CD14-positive monocyte (primary cell): ENCODE results near the gene C4orf51. TPM values are rescaled to one million over a fixed set of nuclear protein-coding genes. Genes with fewer than 3 reads are reported as not detected.

ENCODE experiments used
- DNase-seq, 3 donors: peaks; one replicate each; pipeline ENCODE4 v3.0.0-alpha.2; 2011 to 2022
- H2AFZ ChIP-seq: 2 replicates; pipeline ENCODE4 v1.6.0; 2012; ENCODE audit warnings: mild to moderate bottlenecking, low read depth, low read length, inconsistent platforms; ENCODE audit not compliant: insufficient read depth, poor library complexity, severe bottlenecking
- H3K27ac ChIP-seq, 2 donors: 1 replicate in 1 of 2; 2 replicates in 1 of 2; pipeline ENCODE4 v1.5.1; 2012 to 2013; ENCODE audit warnings: low read length in 2 of 2, control low read depth in 1 of 2, inconsistent platforms in 1 of 2, low read depth in 1 of 2, mild to moderate bottlenecking in 1 of 2
- H3K27me3 ChIP-seq, 2 donors: one replicate each; pipeline versions ENCODE4 v1.6.0 to v1.6.1; 2011 to 2013; ENCODE audit warnings: low read length in 2 of 2; ENCODE audit not compliant: control insufficient read depth in 2 of 2, insufficient read depth in 2 of 2
- H3K36me3 ChIP-seq, 2 donors: replicated peaks in 1 of 2; 1 replicate in 1 of 2; 2 replicates in 1 of 2; pipeline versions ENCODE4 v1.5.1 to v1.6.1; 2012 to 2013; ENCODE audit warnings: low read length in 2 of 2, control low read depth in 1 of 2, inconsistent platforms in 1 of 2, mild to moderate bottlenecking in 1 of 2; ENCODE audit not compliant: insufficient read depth in 2 of 2, control insufficient read depth in 1 of 2
- H3K4me1 ChIP-seq, 2 donors: 1 replicate in 1 of 2; 2 replicates in 1 of 2; pipeline versions ENCODE4 v1.5.1 to v1.6.1; 2012 to 2013; ENCODE audit warnings: low read length in 2 of 2, control low read depth in 1 of 2, inconsistent platforms in 1 of 2, mild to moderate bottlenecking in 1 of 2, moderate library complexity in 1 of 2; ENCODE audit not compliant: insufficient read depth in 2 of 2, control insufficient read depth in 1 of 2
- H3K4me2 ChIP-seq: replicated peaks from 2 replicates; pipeline ENCODE3; 2012; ENCODE audit warnings: low read length, moderate library complexity, mild to moderate bottlenecking; ENCODE audit not compliant: poor library complexity, severe bottlenecking; ENCODE audit errors: extremely low read depth
- H3K4me3 ChIP-seq, 3 experiments: fragments of 200-600 bp in 1 of 3; sonication (generic) in 1 of 3; replicated peaks in 1 of 3; 1 replicate in 2 of 3; 2 replicates in 1 of 3; pipeline ENCODE4 v1.5.1; 2011 to 2013; ENCODE audit warnings: low read length in 3 of 3, mild to moderate bottlenecking in 3 of 3, control low read depth in 2 of 3, low read depth in 2 of 3, inconsistent platforms in 1 of 3, moderate library complexity in 1 of 3
- H3K79me2 ChIP-seq: 2 replicates; pipeline ENCODE4 v1.6.0; 2012; ENCODE audit warnings: mild to moderate bottlenecking, control low read depth, inconsistent platforms, low read length, moderate library complexity; ENCODE audit not compliant: insufficient read depth
- H3K9ac ChIP-seq: 2 replicates; pipeline ENCODE4 v1.6.0; 2017; ENCODE audit warnings: low read length, mild to moderate bottlenecking; ENCODE audit not compliant: insufficient read depth, poor library complexity, severe bottlenecking
- H3K9me3 ChIP-seq, 2 donors: replicated peaks in 1 of 2; 1 replicate in 1 of 2; 2 replicates in 1 of 2; pipeline versions ENCODE4 v1.5.1 to v1.6.1; 2012 to 2013; ENCODE audit warnings: low read length in 2 of 2, control low read depth in 1 of 2; ENCODE audit not compliant: control insufficient read depth in 1 of 2, insufficient read depth in 1 of 2
- H4K20me1 ChIP-seq: 2 replicates; pipeline ENCODE4 v1.6.0; 2012; ENCODE audit warnings: mild to moderate bottlenecking, low read length, control low read depth, moderate library complexity; ENCODE audit not compliant: insufficient read depth
- H3K27ac Mint-ChIP-seq, 7 donors: one replicate each; pipeline ENCODE4 v1.8.0; 2020; ENCODE audit warnings: mild to moderate bottlenecking in 7 of 7, mixed read lengths in 7 of 7, moderate library complexity in 6 of 7, inconsistent platforms in 2 of 7
- H3K27me3 Mint-ChIP-seq, 3 donors: one replicate each; pipeline ENCODE4 v1.8.0; 2021 to 2022; ENCODE audit warnings: low read depth in 3 of 3, mild to moderate bottlenecking in 3 of 3, mixed read lengths in 3 of 3, moderate library complexity in 3 of 3, inconsistent platforms in 1 of 3
- H3K36me3 Mint-ChIP-seq, 2 donors: one replicate each; pipeline ENCODE4 v1.8.0; 2020; ENCODE audit warnings: mixed read lengths in 2 of 2, inconsistent platforms in 1 of 2, mild to moderate bottlenecking in 1 of 2
- H3K4me1 Mint-ChIP-seq: one replicate; pipeline ENCODE4 v1.8.0; 2020; ENCODE audit warnings: mild to moderate bottlenecking, mixed read lengths
- H3K4me3 Mint-ChIP-seq, 2 donors: one replicate each; pipeline ENCODE4 v1.8.0; 2020; ENCODE audit warnings: mild to moderate bottlenecking in 2 of 2, mixed read lengths in 2 of 2, moderate library complexity in 1 of 2
- H3K9me3 Mint-ChIP-seq, 7 donors: one replicate each; pipeline ENCODE4 v1.8.0; 2020 to 2022; ENCODE audit warnings: mixed read lengths in 7 of 7, mild to moderate bottlenecking in 6 of 7, moderate library complexity in 6 of 7, inconsistent platforms in 2 of 7
- CTCF ChIP-seq: fragments of 200-600 bp; IDR thresholded peaks from one replicate; pipeline ENCODE4 v1.8.0; 2022; ENCODE audit warnings: antibody characterized with exemption, mild to moderate bottlenecking
- WGBS: methylation state at CpG from one replicate; pipeline ENCODE4 v1.1.5; 2013; ENCODE audit warnings: missing lambda C conversion rate; ENCODE audit not compliant: insufficient coverage; 5-methylcytosine and 5-hydroxymethylcytosine counted together
- intact Hi-C, 2 donors: fragments of 100-400 bp; cut with micrococcal nuclease; formaldehyde crosslinking; loops; one replicate each; pipeline versions ENCODE4 v1.15.0 to v1.15.1; 2023
- polyA minus RNA-seq: library from RNA; depleted of rRNA, polyadenylated mRNA; stranded (reverse); fragments of >200 nt; gene quantifications from 2 replicates; pipeline ENCODE4 v1.2.3, GENCODE V29; 2012
- polyA plus RNA-seq, 3 donors: library from polyadenylated mRNA; depleted of rRNA in 1 of 3; unstranded in 2 of 3; stranded (reverse) in 1 of 3; fragments of 300-500 nt in 2 of 3; fragments of >200 nt in 1 of 3; fragmentation: Illumina TruSeq in 2 of 3; gene quantifications; 1 replicate in 2 of 3; 2 replicates in 1 of 3; pipeline ENCODE4 v1.2.3, GENCODE V29; 2012 to 2021
- total RNA-seq, 12 experiments: library from RNA in 1 of 12; stranded (reverse) in 1 of 12; fragments of 120-200 nt in 1 of 12; gene quantifications; one replicate each; pipeline ENCODE4 v1.2.4 and lab custom pipeline; 2013 to 2026; ENCODE audit warnings: mixed read lengths in 6 of 12, inconsistent platforms in 1 of 12

C4orf51 gene
- not detected for total RNA-seq (2013)
- polyA plus RNA-seq: not detected
- not detected in 2 replicates for polyA minus RNA-seq
- total RNA-seq (lab: John Stamatoyannopoulos, UW): 0 to 1.0 (median 0.08) reads per million in 11 experiments

- Histone ChIP-seq H3K4me1 (no peaks in the 10 kb centered on the region), H2AFZ (no peak within 1 kb of the TSS), H3K4me2 (no peak within 1 kb of the TSS), H3K4me3 (no peak within 1 kb of the TSS), H3K36me3 (no peaks in the 10 kb centered on the region), H3K9me3 (peaks cover 0 to 2% of the 10 kb centered on the region in 2 donors), H3K79me2 (no peaks in the 10 kb centered on the region), H4K20me1 (no peaks in the 10 kb centered on the region), H3K27me3 (no peaks in the 10 kb centered on the region), H3K27ac (no peak within 1 kb of the TSS), H3K9ac (no peak within 1 kb of the TSS)
- H3K27me3 Mint-ChIP-seq: peaks cover 0 to 4% (median 2%) of the 10 kb centered on the region in 3 donors
- no peaks in the 10 kb centered on the region for H3K4me1 Mint-ChIP-seq
- TF ChIP-seq CTCF: no peak
- no peak within 1 kb of the TSS for H3K4me3 Mint-ChIP-seq
- peaks cover 6 to 18% (median 12%) of the 10 kb centered on the region in 7 donors for H3K9me3 Mint-ChIP-seq
- H3K27ac Mint-ChIP-seq: no peak within 1 kb of the TSS
- intact Hi-C loops: no loop called here
- DNase-seq: no peak
- 77% methylated on average over 6 of the region's 6 CpGs for WGBS
- no peaks in the 10 kb centered on the region for H3K36me3 Mint-ChIP-seq
These were observed at the start of gene C4orf51 for GRCh38 chr4:145679991-145680455. TSS of gene C4orf51 (plus strand) at chr4:145680146. CDS start at chr4:145680204, 58 bp downstream.

- WGBS: no CpG with 5 or more reads among the region's 1 CpG
- Mint-ChIP-seq H3K27me3 (peaks cover 0 to 2% (median 0%) of the 10 kb centered on the region in 3 donors), H3K9me3 (no peaks in the 10 kb centered on the region), H3K4me3 (no peak overlapping the region), H3K27ac (no peak overlapping the region), H3K4me1 (peaks cover 2% of the 10 kb centered on the region), H3K36me3 (peaks cover 12 to 21% of the 10 kb centered on the region in 2 donors)
- H4K20me1 ChIP-seq: no peaks in the 10 kb centered on the region
- TF ChIP-seq CTCF: no peak
- H3K9me3 ChIP-seq: no peaks in the 10 kb centered on the region
- no peaks in the 10 kb centered on the region for H3K79me2 ChIP-seq
- intact Hi-C loops: no loop called here
- H3K4me3 ChIP-seq: no peak overlapping the region
- H3K27me3 ChIP-seq: no peaks in the 10 kb centered on the region
- DNase-seq: no peak
- no peaks in the 10 kb centered on the region for H3K4me1 ChIP-seq
- no peak overlapping the region for H3K4me2 ChIP-seq
- no peak overlapping the region for H2AFZ ChIP-seq
- H3K27ac ChIP-seq: no peak overlapping the region
- no peak overlapping the region for H3K9ac ChIP-seq
- peaks cover 9 to 25% of the 10 kb centered on the region in 2 donors for H3K36me3 ChIP-seq
These were observed 44.8 kb upstream of the C4orf51 start for GRCh38 chr4:145635117-145635516.
